ENCODE results near the gene PTCH1. TPM values are rescaled to one million over a fixed set of nuclear protein-coding genes. Genes with fewer than 3 reads are reported as not detected.
A peak's percentile ranks its signal among the peaks of the same experiment; 100 is the strongest.

Gene PTCH1
- total and polyA plus RNA-seq, 10 of the 15 experiments (the other 5 are each of a cell fraction or from before 2014, with no cell fraction given), result 0.16 to 6.1 (median 2.6) TPM

DNA sequence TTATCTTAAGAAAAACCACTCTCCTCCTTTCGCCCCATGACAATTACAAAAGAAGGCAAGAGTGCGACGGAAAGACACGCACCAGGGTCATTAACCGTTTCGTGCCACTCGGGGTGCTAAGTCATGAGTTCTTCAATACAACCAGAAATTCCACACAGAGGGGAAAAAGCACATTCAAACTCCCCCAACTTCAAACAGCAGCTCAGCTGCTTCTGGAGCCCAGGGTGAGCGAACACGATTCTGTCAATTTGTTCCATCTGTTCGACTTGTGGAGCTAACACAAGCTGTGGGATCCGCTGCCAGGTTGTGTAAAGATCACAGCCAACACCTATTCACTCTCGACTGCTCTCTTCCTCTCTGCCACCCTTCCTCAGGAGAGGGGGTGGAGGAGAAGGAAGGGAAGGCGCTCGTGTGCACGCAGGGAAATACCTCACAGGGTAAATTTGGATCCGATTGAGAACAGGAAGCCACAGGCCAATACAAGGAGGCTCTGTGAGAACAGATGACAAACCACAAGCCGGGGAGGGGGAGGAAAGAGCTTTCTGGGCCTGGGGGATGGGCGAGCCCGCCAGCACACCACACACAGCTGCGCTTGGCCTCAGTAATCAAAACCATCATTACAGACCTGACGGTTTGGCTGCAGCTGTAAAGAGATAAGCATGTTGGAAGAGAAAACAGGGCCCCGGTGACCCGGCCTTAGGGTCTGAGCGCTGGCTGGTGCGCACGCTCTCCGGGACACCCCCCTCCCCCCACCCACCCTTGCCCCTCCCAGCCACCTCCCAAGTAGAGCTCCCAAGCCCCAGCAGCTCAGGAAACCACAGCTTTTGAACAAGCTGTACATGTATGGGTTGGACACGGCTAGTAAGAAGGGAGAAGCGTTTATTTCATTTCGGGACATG is 54.3 kb downstream of the PTCH1 start (continued):
- TF ChIP-seq NFXL1 (IDR thresholded peaks at IDR 0.05; ENCODE audit: borderline replicate concordance) (no peak), GABPA (IDR thresholded peaks at IDR 0.05; ENCODE audit: low read depth) (no peak; the same call in 1 of the 2 replicates), SMAD5 (IDR thresholded peaks at IDR 0.05; ENCODE audit: low read depth) (no peak), ETV6 (conservative IDR thresholded peaks at IDR 0.05 in 1 of 2, IDR thresholded peaks at IDR 0.05 in 1 of 2; ENCODE audit: borderline replicate concordance in 1 of 2, low read depth in 1 of 2) (peak in 1 of 2 experiments; percentile 83; a peak in 2 of 4 replicates), ZBTB33 (IDR thresholded peaks at IDR 0.05) (no peak), SMAD1 (IDR thresholded peaks at IDR 0.05; ENCODE audit: low read depth, partially characterized antibody) (no peak), SREBF2 (IDR thresholded peaks at IDR 0.05; ENCODE audit: low read length) (no peak)

Data from GM12878 (cell line).